SK-N-SH (cell line): ENCODE results near the gene BABAM1.

Experiments used
- CTCF ChIP-seq: fragments of 200-600 bp; sonication (generic); IDR thresholded peaks from 2 replicates; pipeline ENCODE4 v1.6.1; 2017; ENCODE audit warnings: antibody characterized with exemption, mild to moderate bottlenecking, moderate library complexity
- EP300 ChIP-seq, 2 experiments: IDR thresholded peaks; 2 replicates each; pipeline versions ENCODE4 v1.4.0 to v1.6.1; 2012; ENCODE audit warnings: borderline replicate concordance in 1 of 2, low read depth in 1 of 2, low read length in 1 of 2
- GATA2 ChIP-seq: sonication (generic); formaldehyde crosslinking; IDR thresholded peaks from 2 replicates; pipeline ENCODE4 v1.5.0; 2020; ENCODE audit warnings: mild to moderate bottlenecking, missing genetic modification reagents
- MAX ChIP-seq: IDR thresholded peaks from 2 replicates; pipeline ENCODE4 v1.4.0; 2012; ENCODE audit warnings: low read depth
- POLR2AphosphoS5 ChIP-seq: IDR thresholded peaks from 2 replicates; pipeline ENCODE4 v1.6.1; 2012; ENCODE audit warnings: low read depth, low read length
- SIN3A ChIP-seq: IDR thresholded peaks from 2 replicates; pipeline ENCODE4 v1.6.1; 2012; ENCODE audit warnings: low read depth, mild to moderate bottlenecking, low read length, moderate library complexity, borderline replicate concordance
- SMC3 ChIP-seq: IDR thresholded peaks from 2 replicates; pipeline ENCODE4 v1.6.1; 2012; ENCODE audit warnings: low read depth, low read length, improper control_type of control experiment
- TAF1 ChIP-seq: IDR thresholded peaks from 2 replicates; pipeline ENCODE4 v1.6.1; 2012; ENCODE audit warnings: low read depth, mild to moderate bottlenecking, low read length, moderate library complexity, borderline replicate concordance
- TCF12 ChIP-seq: IDR thresholded peaks from 2 replicates; pipeline ENCODE4 v1.4.0; 2012
- YY1 ChIP-seq: IDR thresholded peaks from 2 replicates; pipeline ENCODE4 v1.4.0; 2012; ENCODE audit warnings: low read depth, mild to moderate bottlenecking
- TF ChIP-seq, protein P1 (sequence below): fragments of 150-350 bp; IDR thresholded peaks from 2 replicates; pipeline ENCODE4 v1.6.1; 2017; ENCODE audit warnings: antibody characterized with exemption, low read length, low read depth, borderline replicate concordance
- TF ChIP-seq, protein P2 (sequence below): IDR thresholded peaks from 2 replicates; pipeline ENCODE4 v1.6.1; 2012; ENCODE audit warnings: mild to moderate bottlenecking, low read depth, low read length, moderate library complexity
- TF ChIP-seq, protein P3 (sequence below): IDR thresholded peaks from 2 replicates; pipeline ENCODE4 v1.4.0; 2012; ENCODE audit warnings: low read depth, borderline replicate concordance
- TF ChIP-seq, protein P4 (sequence below): IDR thresholded peaks from 2 replicates; pipeline ENCODE4 v1.4.0; 2012; ENCODE audit warnings: low read depth, borderline replicate concordance

DNA sequence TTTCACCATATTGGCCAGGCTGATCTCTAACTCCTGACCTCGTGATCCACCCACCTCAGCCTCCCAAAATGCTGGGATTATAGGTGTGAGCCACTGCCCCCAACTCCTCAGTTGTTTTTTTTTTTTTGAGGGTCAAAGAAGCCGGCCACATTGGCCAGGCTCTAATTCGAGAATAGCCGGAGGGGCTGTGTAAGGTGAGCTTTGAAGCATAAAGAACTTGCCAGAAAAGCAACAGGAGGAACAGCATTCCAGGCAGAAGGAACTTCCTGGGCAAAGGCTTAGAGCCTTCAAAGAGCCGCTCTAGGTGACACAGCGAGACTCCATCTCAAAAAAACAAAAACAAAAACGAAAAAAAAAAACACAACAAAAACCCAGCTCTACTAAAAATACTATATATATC, 1.2 kb upstream of the BABAM1 start:
- TF ChIP-seq GATA2 (CRISPR knock-in tag) (no peak), TAF1 (no peak), CTCF (no peak), EP300 (IDR thresholded peaks at IDR 0.05; ENCODE audit: borderline replicate concordance in 1 of 2, low read depth in 1 of 2, low read length in 1 of 2) (no peak), TCF12 (no peak), YY1 (no peak), SIN3A (no peak), SMC3 (no peak), POLR2AphosphoS5 (no peak), MAX (no peak)
- TF ChIP-seq, protein P1, sequence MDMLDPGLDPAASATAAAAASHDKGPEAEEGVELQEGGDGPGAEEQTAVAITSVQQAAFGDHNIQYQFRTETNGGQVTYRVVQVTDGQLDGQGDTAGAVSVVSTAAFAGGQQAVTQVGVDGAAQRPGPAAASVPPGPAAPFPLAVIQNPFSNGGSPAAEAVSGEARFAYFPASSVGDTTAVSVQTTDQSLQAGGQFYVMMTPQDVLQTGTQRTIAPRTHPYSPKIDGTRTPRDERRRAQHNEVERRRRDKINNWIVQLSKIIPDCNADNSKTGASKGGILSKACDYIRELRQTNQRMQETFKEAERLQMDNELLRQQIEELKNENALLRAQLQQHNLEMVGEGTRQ, result no peak
- TF ChIP-seq, protein P2, sequence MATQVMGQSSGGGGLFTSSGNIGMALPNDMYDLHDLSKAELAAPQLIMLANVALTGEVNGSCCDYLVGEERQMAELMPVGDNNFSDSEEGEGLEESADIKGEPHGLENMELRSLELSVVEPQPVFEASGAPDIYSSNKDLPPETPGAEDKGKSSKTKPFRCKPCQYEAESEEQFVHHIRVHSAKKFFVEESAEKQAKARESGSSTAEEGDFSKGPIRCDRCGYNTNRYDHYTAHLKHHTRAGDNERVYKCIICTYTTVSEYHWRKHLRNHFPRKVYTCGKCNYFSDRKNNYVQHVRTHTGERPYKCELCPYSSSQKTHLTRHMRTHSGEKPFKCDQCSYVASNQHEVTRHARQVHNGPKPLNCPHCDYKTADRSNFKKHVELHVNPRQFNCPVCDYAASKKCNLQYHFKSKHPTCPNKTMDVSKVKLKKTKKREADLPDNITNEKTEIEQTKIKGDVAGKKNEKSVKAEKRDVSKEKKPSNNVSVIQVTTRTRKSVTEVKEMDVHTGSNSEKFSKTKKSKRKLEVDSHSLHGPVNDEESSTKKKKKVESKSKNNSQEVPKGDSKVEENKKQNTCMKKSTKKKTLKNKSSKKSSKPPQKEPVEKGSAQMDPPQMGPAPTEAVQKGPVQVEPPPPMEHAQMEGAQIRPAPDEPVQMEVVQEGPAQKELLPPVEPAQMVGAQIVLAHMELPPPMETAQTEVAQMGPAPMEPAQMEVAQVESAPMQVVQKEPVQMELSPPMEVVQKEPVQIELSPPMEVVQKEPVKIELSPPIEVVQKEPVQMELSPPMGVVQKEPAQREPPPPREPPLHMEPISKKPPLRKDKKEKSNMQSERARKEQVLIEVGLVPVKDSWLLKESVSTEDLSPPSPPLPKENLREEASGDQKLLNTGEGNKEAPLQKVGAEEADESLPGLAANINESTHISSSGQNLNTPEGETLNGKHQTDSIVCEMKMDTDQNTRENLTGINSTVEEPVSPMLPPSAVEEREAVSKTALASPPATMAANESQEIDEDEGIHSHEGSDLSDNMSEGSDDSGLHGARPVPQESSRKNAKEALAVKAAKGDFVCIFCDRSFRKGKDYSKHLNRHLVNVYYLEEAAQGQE, result no peak
- TF ChIP-seq, protein P3, sequence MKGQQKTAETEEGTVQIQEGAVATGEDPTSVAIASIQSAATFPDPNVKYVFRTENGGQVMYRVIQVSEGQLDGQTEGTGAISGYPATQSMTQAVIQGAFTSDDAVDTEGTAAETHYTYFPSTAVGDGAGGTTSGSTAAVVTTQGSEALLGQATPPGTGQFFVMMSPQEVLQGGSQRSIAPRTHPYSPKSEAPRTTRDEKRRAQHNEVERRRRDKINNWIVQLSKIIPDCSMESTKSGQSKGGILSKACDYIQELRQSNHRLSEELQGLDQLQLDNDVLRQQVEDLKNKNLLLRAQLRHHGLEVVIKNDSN, result no peak
- TF ChIP-seq, protein P4, sequence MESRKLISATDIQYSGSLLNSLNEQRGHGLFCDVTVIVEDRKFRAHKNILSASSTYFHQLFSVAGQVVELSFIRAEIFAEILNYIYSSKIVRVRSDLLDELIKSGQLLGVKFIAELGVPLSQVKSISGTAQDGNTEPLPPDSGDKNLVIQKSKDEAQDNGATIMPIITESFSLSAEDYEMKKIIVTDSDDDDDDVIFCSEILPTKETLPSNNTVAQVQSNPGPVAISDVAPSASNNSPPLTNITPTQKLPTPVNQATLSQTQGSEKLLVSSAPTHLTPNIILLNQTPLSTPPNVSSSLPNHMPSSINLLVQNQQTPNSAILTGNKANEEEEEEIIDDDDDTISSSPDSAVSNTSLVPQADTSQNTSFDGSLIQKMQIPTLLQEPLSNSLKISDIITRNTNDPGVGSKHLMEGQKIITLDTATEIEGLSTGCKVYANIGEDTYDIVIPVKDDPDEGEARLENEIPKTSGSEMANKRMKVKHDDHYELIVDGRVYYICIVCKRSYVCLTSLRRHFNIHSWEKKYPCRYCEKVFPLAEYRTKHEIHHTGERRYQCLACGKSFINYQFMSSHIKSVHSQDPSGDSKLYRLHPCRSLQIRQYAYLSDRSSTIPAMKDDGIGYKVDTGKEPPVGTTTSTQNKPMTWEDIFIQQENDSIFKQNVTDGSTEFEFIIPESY, result no peak
